GM18520 (cell line): Measurements from ENCODE around the gene MEX3D.

ENCODE experiments used
- ATAC-seq: cut with Tn5 transposase; IDR thresholded peaks from one replicate; pipeline ENCODE4 v1.9.1; 2021; ENCODE audit not compliant: unreplicated experiment

The MEX3D gene

DNA sequence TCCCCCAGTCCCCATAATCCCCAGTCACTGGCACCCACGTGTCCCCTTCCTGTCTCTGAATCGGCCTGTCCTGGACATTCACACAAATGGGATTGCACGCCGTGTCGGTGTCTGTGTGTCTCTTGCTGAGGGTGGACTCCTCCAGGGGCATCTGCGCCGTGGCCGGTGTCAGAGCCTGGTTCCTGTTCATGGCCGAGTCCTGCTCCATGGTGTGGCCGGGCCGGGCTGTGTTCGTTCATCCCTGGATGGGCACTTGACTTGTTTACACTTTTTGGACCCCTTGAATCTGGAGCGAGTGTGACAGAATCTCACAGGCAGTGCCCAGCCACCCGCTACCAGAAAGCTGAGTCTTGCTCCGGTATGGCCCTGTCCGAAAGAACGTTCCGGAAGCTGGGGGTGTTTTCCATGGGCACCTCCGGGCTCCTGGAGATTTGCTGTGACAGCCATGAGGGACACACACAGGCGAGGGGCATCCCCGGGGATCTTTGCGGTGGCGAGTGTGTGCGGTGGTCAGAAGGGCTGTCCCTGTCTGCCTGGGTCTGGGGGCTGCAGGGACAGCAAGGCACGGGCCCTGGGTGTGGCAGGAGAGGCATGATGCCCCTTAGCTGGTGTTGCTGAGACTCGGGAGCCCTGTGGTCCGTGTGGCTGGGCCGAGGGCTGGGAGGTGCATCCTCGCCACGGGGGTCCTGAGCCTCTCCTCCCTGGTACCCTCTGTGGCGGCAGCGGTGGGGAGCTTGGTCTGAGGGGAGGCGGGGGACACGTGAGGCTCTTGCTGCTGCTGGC is 6.4 kb upstream of the MEX3D start:
- no peak for ATAC-seq

DNA sequence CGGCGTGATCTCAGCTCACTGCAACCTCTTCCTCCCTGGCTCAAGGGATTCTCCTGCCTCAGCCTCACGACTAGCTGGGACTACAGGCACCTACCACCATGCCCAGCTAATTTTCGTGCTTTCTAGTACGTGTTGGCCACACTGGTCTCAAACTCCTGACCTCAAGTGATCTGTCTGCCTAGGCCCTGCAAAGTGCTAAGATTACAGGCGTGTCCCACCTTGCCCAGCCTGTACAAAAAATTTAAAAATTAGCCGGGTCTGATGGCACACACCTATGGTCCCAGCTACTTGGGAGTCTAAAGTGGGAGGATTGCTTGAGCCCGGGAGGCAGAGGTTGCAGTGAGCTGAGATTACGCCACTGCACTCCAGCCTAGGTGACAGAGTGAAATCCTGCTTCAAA is 4.7 kb upstream of the MEX3D start:
- no peak for ATAC-seq

DNA sequence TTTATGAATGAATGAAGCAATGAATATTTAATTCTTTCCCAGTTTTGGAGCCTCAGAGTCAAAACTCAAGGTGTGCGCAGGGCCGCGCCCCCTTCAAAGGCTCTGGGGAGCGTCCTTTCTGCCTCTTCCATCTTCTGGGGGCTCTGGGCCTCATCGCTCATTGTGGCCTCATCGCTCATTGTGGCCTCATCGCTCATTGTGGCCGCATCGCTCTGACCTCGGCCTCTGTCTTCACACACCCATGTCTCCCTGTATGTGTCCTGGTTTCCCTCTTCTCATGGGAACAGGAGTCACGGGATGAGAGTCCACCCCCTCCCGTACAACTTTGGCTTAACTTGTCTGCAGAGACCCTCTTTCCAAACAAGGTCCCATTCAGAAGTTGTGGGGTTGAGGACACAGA is 3.2 kb upstream of the MEX3D start:
- no peak for ATAC-seq

DNA sequence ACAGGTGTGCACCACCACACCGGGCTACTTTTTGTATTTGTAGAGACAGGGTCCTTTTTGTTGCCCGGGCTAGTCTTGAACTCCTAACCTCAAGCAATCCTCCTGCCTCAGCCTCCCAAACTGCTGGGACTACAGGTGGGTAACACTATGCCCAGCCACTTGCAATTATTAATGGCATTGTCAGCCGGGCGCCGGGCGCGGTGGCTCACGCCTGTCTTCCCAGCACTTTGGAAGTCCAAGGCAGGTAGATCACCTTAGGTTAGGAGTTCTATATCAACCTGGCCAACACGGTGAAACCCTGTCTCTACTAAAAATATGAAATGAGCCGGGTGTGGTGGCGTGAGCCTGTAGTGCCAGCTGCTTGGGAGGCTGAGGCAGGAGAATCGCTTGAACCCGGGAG is 2.7 kb upstream of the MEX3D start:
- no peak for ATAC-seq

DNA sequence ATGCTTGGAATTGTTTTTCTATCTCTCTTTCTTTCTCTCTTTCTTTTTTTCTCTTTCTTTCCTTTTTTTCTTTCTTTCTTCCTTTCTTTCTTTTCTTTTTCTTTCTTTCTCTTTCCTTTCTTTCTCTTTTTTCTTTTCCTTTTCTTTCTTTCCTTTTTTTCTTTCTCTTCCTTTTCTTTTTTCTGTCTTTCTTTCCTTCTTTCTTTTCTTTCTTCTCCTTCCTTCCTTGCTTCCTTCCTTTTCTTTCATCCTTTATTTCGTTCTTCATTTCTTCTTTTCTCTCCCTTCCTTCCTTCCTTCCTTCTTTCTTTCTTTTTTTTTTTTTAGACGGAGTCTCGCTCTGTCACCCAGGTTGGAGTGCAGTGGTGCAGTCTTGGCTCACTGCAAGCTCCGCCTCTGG is 1.9 kb upstream of the MEX3D start:
- ATAC-seq: no peak

DNA sequence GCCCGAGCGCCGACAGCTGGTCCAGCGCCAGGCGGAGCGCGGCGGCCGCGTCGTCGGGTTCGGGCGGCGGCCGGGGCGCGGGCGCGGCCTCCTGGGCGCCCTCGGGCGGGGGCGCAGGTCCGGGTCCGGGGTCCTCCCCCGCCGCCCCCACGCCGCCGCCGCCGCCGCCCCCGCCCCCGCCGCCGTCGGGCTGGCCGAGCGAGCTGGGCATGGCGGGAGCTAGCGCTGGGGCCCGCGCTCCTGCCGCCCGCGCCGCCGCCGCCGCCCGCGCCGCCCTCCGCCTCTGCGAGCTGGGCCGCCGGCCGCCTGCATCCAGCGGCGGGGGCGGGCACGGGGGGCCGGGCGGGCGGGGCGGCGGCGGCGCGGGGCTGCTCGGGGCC is 287 bp downstream of the MEX3D start:
- no peak for ATAC-seq

DNA sequence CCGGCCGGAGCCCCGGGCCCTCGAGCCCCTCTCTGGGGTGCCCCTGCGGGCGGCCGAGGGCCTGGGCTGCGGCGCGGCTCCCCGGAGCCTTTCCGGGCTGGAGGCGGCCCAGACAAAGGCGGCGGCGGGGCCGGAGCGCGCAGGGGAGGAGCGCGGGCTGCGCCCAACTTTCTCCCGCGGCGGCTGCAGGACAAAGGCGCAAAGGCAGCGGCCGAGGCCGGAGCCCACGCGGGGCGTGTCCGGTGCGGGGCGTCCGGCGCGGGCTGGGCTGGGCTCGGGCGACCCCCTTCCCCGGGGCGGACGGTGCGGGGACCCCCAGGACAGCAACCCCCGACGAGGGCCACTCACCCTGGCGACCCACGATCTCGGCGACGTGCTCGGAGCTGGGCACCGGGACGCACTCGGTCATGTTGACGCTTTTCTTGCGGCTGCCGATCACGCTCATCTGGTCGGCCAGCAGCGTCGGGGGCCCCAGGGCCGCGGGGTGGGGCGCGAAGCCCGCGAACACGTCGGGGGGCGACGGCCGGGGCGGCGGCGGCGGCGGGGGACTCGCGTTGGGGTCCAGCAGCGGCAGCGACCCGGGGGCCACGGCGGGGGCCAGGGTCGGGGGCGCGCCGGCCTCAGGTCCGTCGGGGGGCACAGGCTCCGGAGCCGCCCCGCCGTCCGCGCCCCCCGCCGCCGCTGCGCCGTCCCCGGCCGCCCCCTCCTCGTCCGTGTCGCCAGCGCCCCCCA is 843 bp downstream of the MEX3D start:
- ATAC-seq: no peak

DNA sequence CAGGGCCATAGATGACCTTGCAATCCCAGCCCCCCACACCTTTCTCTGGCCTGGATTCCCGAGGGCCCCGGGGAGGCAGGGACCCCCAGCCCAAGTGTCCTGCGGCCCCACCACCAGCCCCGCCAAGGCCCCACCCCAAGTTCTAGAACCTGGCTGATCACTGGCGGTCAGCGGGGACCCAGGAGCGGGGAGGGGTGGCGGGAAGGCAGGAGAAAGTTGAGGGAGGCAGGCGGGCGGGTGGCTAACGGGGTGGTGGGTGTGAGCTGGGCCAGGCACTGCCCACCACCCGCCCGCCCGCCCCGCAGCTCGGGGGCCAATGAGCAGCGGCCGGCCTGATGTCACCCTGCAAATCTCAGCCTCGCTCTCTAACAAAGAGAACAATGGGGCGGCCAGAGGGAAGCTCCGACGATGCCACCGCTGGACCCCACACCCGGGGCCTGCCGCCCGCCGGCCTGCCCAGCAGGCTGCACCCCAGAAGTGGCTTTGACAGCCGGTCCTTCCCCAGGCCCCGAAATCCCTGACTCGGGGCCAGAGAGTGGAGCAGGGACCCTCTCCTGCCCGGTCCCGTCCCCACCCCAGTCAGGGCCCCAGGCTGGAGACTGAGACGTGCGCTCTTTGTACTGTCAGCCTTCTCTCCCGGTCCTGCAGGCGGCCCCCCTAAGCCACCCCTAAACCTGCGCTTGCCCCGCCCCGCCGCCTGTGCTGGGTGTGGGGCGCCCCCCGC is 1.6 kb downstream of the MEX3D start:
- no peak for ATAC-seq

DNA sequence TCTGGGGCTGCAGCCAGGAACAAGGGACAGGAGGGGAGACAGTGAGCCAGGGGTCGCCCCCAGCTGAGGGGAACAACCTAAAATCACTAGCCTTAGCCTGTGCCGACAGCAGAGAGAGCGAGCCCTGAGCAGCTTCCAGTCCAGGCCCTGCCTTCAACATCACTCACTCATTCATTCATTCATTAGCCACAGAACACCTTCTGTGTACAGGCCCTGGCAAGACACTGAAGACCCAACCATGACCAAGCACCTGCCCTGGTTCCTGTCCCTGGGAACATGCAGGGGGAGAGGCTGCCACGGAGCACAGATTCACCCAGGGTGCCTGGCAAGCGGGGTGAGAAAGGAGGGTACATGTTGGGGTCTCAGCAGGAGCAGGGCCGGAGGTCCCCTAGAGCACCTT is 4.9 kb downstream of the MEX3D start:
- ATAC-seq: no peak

DNA sequence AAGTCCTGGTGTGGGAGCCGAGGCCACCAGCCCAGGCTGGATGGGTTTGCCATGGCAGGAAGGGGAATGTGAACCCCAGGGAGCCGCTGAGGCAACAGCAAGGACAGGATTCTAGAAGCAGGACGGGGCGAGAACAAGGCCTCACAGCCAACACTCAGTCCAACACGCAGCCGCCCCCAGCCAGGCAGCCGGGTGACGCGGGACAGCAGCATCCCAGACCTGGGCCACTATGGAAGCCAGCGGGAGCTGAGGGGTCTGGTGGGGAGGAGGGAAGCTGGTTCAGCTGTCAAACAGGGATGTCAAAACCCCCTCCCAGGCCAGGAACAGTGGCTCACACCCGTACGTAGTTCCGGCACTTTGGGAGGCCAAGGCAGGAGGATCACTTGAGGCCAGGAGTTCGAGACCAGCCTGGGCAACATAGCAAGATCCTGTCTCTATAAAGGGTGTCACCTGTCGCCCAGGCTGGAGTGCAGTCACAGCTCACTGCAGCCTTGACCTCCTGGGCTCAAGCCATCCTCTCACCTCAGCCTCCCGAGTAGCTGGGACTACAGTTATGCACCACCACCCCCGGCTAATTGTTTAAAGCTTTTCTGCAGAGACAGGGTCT is 6.8 kb downstream of the MEX3D start:
- no peak for ATAC-seq

DNA sequence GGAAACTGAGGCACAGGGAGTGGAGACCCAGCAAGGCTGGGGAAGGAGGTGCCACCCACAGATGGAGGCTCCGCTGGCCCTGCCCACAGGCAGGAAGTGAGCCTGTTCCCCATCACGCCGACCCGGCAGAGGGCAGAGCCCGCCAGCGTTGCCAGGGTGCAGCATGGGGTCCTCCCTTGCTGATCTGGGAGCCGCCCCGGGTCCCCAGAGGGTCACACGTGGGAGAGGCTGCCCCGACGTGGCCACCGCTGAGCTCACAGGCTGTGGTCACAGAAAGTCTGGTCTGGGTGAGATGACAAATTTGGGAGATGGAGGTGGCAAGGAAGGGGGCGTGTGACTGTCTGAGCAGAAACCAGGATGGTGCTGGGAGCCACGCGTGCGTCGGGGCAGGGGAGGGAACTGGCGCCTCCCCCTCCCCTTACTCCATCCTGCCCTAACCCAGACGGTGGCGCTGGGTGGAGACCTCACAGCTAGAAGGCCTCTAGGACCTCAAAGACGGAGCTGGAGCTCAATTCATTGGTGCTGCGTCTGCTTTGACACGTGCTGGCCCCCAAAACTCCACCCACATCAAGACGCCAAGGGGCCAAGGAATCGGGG is 7.7 kb downstream of the MEX3D start:
- ATAC-seq: no peak

DNA sequence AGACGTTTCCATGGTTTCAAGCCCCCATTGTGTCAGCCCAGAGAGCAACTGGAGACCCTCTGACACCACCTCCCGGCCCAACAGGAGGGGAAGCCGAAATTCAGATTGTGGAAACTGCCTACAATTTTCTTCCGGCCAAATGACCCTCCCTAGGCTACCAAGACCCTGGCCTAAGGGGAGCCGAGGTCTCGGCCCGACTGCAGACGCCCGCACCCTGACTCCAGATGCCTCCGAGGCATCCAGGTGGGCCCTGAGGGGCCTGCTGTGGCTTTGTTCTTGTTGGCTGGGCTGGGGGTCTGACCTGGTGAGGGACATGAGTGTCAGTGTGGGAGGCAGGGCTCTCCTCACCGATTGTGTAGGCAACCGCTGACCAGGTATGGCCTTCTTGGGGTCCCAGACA is 9.6 kb downstream of the MEX3D start:
- no peak for ATAC-seq

DNA sequence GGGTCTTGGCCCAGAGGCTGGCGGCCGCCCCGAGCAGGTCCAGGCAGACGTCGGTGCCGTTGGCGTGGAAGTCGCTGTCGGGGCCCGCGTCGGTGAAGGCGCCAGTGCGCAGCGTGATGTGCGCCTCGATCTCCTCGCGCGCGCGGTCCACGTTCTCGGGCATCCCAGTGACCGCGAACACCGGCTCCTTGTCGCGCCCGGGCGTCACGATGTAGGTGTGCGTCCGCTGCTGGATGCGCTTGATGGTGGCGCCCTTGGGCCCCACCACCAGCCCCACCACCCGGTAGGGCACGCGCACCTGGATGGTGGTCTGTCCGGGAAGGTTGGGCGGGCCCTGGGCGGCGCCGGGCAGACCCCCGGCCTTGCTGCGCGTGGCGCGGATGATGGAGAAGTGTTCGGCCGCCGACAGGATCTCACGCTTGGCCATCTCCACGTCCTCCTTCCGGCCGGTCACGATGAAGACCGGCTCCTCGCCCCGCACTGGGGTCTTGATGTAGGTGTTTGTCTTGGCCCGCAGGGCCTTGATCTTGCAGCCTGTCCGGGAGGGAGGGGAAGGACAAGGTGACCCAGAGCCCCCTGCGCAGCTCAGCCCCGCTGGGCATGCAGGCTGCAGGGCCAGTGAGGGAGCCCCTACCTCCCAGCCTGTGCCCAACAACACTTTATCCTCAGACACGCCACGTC is 11.6 kb downstream of the MEX3D start:
- ATAC-seq: no peak

DNA sequence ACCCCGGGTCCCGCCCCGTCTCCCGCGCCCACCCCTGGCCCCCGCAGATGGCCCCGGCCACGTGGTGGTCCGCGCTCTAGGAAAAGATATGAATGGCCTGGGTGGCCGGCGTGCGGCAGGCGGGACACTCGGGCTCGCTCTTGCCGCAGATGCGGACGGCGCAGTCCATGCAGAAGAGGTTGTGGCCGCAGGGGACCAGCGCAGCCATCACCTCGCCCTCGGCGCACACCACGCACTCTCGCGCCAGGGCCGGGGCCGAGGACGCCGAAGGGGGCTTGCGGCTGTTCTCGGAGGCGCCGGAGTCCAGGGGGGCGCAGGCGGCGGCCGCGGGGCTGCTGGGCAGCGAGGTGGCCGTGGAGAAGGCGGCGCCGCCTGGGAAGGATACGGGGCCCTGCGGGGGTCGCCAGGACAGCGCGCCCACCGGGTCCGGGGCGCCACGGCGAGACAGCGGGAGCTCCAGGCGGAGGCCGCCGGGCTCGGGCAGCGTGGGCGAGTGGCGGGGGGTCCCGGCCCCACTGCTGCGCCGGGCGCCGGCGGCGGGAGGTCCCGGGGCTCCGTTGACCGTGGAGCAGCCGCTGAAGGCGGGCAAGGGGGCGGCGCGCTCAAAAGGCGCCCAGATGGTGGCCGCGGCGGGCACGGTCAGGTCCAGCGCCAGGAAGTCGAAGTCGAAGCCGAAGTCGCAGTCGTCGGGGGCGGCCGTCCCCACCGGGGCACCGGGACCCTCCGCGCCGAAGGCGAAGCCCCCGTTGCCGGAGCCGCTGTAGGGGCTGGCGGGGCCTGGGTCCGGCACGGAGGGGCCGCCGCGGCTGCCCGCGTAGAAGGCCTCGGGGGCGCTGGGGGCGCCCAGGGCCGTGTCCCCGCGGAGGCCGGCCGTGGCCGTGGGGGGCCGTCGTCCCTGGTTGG is 12.4 kb downstream of the MEX3D start:
- no peak for ATAC-seq

DNA sequence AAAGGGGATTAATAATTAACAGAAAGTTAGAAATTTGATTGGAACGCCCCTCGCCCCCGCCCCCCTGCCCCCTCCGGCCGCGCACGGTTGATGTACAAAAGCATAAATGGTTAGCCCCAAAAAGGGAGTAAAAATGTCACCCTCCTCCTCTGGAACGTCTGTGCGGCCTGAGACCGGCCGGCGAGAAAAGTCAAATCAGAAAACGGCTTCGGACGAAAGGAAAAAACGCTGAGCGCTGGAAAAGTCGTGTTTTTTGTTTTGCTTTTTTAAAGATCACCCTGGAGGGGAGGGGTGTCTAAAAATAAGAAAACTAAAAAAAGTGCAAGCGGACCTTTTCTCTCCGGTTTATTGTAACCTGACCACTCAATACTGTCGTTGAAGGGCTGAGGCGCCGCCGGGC is 13.2 kb downstream of the MEX3D start:
- no peak for ATAC-seq

DNA sequence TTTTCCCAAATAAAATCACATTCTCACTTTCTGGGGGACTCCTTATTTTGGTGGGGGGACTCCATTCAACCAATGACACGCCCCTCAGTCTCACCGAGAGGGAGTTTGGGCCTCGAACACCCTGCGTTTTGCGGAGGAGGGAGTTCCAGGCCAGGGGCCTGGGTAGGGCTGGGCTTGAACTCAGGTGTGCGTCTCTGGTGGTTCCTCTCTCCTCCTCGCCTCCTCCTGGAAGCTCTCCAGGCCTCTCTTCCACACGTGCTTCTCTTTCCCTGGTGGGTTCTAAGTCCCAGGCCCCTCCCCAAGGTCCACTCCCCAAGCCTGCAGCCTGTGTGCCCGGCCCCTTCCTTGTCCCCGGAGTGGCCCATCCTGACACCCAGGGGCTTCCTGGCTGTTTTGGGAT is 14.7 kb downstream of the MEX3D start:
- ATAC-seq: no peak

DNA sequence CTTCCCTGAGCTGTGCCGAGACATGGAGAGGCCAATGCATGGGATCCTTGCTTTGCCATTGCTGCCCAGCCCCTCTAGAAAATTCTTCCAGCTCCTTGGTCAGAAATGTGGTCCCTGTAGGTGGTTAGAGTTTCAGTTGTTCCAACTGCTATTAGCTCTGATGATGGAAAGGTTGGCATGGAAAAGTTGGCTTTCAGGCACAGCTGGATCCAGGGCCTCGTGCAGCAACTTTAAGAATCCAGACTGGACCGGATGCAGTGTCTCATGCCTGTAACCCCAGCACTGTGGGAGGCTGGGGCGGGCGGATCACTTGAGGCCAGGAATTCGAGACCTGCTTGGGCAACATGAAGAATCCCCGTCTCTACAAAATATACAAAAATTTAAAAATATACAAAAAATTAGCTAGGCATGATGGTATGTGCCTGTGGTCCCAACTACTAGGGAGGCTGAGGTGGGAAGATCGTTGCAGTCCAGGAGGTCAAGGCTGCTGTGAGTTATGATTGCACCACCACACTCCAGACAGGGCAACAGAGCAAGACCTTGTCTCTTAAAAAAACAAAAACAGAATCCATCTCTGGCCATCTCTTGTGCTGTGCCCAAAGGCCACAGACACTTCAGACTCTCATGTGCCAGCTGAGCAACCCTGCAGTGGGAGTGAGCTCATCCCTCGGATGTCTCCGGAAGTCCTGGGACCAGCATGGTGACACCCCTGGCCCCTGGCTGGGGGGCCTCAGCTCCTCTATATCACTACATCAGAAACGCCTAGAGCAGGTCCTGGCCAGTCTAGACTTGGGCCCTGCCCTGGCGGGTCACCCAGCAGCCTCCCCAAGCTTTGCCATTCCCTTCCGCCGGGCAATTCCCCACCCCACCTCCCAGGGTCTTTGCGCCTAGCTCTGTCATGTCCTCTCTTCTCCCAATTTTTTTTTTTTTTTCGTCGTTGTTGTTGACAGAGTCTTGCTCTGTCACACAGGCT is 16.8 kb downstream of the MEX3D start:
- no peak for ATAC-seq

DNA sequence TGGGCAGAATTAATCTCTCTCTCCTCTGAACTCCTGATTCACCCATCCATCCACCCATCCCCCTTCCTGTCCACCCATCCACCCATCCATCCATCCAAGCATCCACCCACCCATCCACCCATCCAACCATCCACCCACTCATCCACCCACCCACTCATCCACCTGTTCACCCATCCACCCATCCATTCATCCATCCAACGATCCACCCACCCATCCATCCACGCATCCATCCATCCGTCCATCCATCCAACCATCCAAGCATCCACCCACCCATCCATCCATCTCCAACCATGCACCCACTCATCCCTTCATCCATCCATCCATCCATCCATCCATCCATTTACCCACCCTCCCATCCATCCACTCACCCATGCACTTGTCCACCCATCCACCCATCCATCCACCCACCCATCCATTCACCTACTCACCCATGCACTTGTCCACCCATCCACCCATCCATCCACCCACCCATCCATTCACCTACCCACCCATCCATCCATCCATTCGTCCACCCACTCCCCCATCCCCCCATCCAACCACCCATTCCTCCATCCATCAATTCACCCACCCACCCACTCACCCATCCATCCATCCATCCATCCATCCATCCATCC is 18.7 kb downstream of the MEX3D start:
- no peak for ATAC-seq
